Epidermal melanocyte (primary cell): Measurements from ENCODE around the gene MSANTD4.
A peak's percentile ranks its signal among the peaks of the same experiment; 100 is the strongest.
"Not testable (repeated sequence)": the region's sequence is repeated elsewhere in the genome, so short reads cannot be mapped to it uniquely, and the experiment has no call there.

Source experiments
- DNase-seq: peaks from one replicate; pipeline ENCODE4 v3.0.0; 2011; ENCODE audit warnings: low spot score; ENCODE audit not compliant: insufficient read length

The MSANTD4 gene

GRCh38 chr11:106021967-106022794 is at the start of gene MSANTD4:
Gene MSANTD4, minus strand, starts transcription at chr11:106022240. Its CDS starts 11,323 bp downstream, at chr11:106010917.
- peak; percentile 96 for DNase-seq

GRCh38 chr11:106070606-106071005 is 48.6 kb upstream of the MSANTD4 start:
- no peak for DNase-seq

- DNase-seq: no peak
Measured at GRCh38 chr11:106063009-106063408, 41.0 kb upstream of the MSANTD4 start.

- no peak for DNase-seq
Measured at GRCh38 chr11:106061954-106062949, 40.2 kb upstream of the MSANTD4 start.

- DNase-seq: no peak
Measured at GRCh38 chr11:106061249-106061784, 39.3 kb upstream of the MSANTD4 start.

- no peak for DNase-seq
Measured at GRCh38 chr11:106059617-106060016, 37.6 kb upstream of the MSANTD4 start.

GRCh38 chr11:106058377-106058776 is 36.3 kb upstream of the MSANTD4 start:
- DNase-seq: not testable (repeated sequence)

GRCh38 chr11:106051103-106051502 is 29.1 kb upstream of the MSANTD4 start:
- no peak for DNase-seq

- DNase-seq: no peak
Measured at GRCh38 chr11:106049727-106050476, 27.9 kb upstream of the MSANTD4 start.

- DNase-seq: no peak
Measured at GRCh38 chr11:106047631-106048030, 25.6 kb upstream of the MSANTD4 start.

GRCh38 chr11:106043540-106043939 is 21.5 kb upstream of the MSANTD4 start:
- DNase-seq: no peak

- no peak for DNase-seq
Measured at GRCh38 chr11:106032861-106033260, 10.8 kb upstream of the MSANTD4 start.

GRCh38 chr11:106031936-106032335 is 9.9 kb upstream of the MSANTD4 start:
- no peak for DNase-seq

- DNase-seq: no peak
Measured at GRCh38 chr11:106031202-106031810, 9.3 kb upstream of the MSANTD4 start.

- DNase-seq: no peak
Measured at GRCh38 chr11:106030609-106031008, 8.6 kb upstream of the MSANTD4 start.

GRCh38 chr11:106022795-106023275 is 795 bp upstream of the MSANTD4 start:
- no peak for DNase-seq

GRCh38 chr11:106021181-106021966 is 666 bp downstream of the MSANTD4 start:
- DNase-seq: no peak

- no peak for DNase-seq
Measured at GRCh38 chr11:106017093-106017492, 4.9 kb downstream of the MSANTD4 start.

GRCh38 chr11:106015066-106015465 is 7.0 kb downstream of the MSANTD4 start:
- no peak for DNase-seq

GRCh38 chr11:106014620-106015019 is 7.4 kb downstream of the MSANTD4 start:
- no peak for DNase-seq
